ENCODE measurements around the gene HSPB1. TPM values are rescaled to one million over a fixed set of nuclear protein-coding genes. Genes with fewer than 3 reads are reported as not detected.
"Not testable (repeated sequence)": the region's sequence is repeated elsewhere in the genome, so short reads cannot be mapped to it uniquely, and the experiment has no call there.

The HSPB1 gene
- total RNA-seq, 2 donors from 2014 or later: 42.5 to 78.1 TPM

DNA sequence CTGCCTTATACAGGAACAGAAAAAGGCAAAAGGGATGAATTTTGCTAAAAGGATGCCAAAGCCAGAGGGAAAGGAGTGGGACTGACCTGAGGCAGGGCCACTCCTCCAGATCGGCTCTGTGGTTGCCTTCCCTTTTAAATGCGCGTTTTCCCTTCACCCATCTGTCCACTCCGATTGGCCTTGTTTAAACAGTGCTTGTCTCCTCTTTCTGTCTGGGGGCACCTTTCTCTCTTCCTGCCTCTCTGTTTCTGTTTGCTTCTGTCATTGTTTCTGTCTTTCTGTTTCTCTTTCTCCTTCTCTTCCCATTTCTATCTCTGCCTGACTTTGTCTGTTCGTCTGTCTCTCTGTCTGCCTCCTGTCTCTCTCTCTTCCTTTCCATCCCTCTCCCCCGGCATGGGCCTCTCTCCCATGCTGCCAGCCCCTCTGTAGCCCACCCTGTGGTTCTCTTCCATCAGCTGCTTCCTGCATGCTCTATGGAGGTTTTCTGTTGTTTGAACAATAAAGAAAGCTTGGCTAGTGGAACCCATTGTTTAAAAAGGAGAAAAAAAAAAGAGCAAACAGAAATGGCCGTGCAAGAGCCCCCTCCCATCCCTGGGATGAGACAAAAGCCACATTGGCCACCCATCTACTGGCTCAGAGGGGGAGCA is 29.5 kb upstream of the HSPB1 start:
- Mint-ChIP-seq H3K36me3 (no peaks in the 10 kb centered on the region), H3K27ac (peak overlapping the region; percentile 21 to 41), H3K9me3 (no peaks in the 10 kb centered on the region)
- ATAC-seq (peak; percentile 4 to 54), DNase-seq (ENCODE audit: low spot score in 2 of 2) (no peak)

DNA sequence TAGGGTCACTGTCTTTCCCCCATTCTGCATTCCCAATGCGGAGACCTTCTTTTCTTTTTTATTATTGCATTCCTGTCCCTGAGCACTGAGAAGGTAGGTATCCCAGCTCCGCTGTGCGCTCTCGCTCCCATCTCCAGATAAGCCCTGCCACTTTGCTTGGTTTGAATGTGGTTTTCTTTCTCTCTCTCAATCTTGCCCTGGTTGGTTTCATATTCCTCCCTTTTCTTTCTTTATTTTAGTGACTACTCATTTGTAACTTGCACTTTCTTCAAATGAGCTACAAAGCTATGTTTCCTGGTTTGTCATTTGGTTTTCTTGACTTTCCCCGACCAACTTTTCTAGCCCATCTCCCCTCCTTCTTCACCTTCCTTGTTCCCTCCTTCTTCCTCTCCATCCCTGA is 29.0 kb upstream of the HSPB1 start:
- DNase-seq (ENCODE audit: low spot score in 2 of 2) (no peak), ATAC-seq (peak in 1 of 2 donors; percentile 74)
- Mint-ChIP-seq H3K36me3 (no peaks in the 10 kb centered on the region), H3K9me3 (no peaks in the 10 kb centered on the region), H3K27ac (peak overlapping the region in 1 of 2 donors; percentile 21)

DNA sequence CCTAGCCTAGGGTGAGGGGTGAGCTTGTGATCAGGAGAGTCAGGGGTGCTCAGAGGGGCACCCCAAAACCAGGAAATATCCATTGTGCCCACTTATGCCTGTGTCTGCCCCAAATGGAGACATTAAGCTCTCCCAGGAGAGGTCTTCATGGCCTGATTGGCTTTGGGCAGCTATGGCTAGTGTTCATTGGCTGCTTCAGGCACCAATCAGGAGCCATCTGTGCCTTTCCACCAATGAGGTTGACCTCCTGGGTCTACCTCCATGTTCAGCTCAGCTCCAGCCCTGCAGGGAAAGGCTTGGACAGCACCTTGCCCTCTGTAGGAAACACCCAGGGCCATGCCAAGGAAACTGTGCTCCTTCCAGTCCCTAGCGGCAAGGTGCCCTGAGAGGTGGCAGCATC is 23.9 kb upstream of the HSPB1 start:
- Mint-ChIP-seq H3K27ac (no peak overlapping the region), H3K36me3 (peaks cover 0 to 5% of the 10 kb centered on the region in 2 donors), H3K9me3 (no peaks in the 10 kb centered on the region)
- ATAC-seq: peak in 1 of 2 donors; percentile 36
- no peak for DNase-seq (ENCODE audit: low spot score in 2 of 2)

DNA sequence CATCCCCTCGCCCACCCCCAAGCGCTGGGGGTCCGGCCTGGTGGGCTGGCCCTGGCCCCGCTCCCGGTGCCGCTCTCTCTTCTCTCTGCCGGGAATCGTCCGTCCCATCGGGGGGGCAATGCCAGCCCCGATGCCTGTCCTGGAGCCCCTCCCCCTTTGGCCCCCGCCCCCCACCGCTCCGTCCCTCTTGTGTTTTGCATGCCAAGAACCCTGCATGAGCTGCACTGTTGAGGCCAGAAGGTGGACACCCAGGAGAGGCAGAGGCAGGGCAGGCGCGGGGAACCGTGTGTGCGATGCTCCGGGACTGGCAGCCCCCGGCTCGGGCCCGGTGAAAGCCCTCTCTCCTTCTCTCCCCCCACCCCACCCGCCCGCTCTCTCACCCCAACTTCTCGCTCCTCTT is 22.1 kb upstream of the HSPB1 start:
- no peak for ATAC-seq
- H3K9me3 Mint-ChIP-seq: no peaks in the 10 kb centered on the region
- peaks cover 0 to 5% of the 10 kb centered on the region in 2 donors for H3K36me3 Mint-ChIP-seq
- DNase-seq (ENCODE audit: low spot score in 2 of 2): no peak
- H3K27ac Mint-ChIP-seq: no peak overlapping the region

DNA sequence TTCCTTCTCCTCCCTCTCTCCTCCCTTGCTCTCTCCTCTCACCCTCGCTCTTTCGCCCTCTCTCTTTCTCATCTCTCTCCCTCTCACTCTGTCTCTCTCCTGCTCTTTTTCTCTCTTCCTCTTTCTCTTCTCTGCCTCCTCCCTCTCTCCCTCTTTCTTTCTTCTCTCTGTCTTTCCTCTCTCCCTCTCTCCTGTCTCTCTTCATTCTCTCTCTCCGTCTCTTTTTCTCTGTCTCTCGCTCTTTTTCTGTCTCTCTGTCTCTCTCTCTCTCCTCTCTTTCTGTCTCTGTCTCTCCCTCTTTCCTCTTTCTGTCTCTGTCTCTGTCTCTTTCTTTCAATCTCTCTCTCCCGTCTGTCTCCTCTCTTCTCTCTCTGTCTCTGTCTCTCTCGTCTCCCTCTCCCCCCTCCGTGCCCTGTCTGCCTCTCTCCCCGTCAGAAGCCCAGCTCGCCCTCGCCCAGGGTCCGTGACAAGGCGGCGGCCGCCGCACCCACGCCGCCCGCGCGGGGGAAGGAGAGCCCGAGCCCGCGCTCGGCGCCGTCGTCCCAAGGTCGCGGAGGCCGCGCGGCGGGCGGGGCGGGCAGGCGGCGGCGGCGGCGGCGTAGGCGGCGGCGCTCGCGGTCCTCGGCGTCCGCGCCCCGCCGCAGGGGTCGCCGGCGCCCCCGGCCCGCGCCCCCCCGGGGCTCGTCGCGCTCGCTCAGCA is 21.3 kb upstream of the HSPB1 start:
- no peak for DNase-seq (ENCODE audit: low spot score in 2 of 2)
- Mint-ChIP-seq H3K36me3 (peaks cover 0 to 5% of the 10 kb centered on the region in 2 donors), H3K9me3 (no peaks in the 10 kb centered on the region), H3K27ac (no peak overlapping the region)
- ATAC-seq: peak; percentile 33 to 35

DNA sequence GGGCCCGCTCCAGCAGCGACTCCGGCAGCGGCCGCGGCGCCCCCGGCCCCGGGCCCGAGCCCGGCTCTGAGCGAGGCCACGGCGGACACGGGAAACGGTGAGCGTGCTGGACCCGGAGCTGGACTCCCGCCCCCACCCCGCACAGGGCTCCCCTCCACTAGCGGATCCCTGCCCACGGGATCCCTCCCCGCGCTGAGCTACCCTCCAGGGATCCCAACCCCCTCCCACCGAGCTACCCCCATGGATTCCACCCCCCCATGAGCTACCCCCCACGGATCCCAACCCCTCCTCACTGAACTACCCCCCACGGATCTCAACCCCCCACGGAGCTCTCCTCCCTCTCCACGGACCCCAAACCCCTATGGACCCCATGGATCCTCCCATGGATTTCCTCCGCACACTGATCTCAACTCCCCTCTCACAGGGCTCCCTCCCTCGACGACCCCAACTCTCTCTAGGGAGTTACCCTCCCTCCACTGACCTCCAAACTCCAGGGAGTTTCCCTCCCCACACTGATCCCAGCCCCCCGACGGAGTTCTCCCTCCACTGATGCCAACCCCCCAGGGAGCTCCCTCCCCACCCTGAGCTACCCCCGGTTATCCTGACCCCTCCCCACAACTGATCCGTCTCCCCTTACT is 20.6 kb upstream of the HSPB1 start:
- H3K36me3 Mint-ChIP-seq: peaks cover 0 to 5% of the 10 kb centered on the region in 2 donors
- peak in 1 of 2 donors; percentile 28 for ATAC-seq

DNA sequence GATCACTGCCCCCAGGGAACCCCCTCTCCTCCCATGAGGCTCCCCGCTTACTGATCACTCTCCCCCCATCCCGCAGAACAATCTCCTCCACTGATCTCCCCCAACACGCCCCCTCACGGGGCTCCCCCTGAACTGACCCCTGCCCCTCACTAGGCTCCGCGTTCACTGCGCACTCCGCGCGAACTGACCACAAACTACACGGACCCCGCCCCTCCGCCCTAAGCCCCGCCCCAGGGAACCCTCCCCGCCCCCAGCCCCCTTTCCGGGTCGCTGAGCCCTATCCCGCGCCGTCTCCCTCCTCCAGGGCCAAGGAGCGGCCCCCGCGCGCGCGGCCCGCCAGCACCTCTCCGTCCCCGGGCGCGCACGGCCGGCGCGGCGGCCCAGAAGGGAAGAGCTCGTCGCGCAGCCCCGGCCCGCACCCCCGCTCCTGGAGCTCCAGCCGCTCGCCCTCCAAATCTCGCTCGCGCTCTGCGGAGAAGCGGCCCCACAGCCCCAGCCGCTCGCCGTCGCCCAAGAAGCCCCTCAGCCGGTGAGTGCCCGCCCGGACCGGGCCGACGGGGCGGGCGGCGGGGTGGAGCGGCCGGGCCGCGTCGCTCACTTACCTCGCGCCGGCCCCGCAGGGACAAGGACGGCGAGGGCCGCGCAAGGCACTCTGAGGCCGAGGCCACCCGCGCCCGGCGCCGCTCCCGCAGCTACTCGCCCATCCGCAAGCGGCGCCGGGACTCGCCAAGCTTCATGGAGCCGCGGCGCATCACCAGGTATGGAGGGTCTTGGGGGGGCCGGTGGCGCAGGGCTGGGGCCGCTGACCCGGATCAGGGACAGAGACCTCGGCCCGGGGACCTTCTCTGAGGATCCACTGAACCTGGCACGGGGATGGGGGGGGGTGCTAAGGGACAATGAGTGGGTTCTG is 19.9 kb upstream of the HSPB1 start:
- H3K27ac Mint-ChIP-seq: no peak overlapping the region
- H3K9me3 Mint-ChIP-seq: no peaks in the 10 kb centered on the region
- no peak for DNase-seq (ENCODE audit: low spot score in 2 of 2)
- ATAC-seq: peak; percentile 15 to 66
- peaks cover 0 to 5% of the 10 kb centered on the region in 2 donors for H3K36me3 Mint-ChIP-seq

More for the DNA sequence above, 20.6 kb upstream of the HSPB1 start:
- DNase-seq (ENCODE audit: low spot score in 2 of 2): no peak
- Mint-ChIP-seq H3K27ac (no peak overlapping the region), H3K9me3 (no peaks in the 10 kb centered on the region)

DNA sequence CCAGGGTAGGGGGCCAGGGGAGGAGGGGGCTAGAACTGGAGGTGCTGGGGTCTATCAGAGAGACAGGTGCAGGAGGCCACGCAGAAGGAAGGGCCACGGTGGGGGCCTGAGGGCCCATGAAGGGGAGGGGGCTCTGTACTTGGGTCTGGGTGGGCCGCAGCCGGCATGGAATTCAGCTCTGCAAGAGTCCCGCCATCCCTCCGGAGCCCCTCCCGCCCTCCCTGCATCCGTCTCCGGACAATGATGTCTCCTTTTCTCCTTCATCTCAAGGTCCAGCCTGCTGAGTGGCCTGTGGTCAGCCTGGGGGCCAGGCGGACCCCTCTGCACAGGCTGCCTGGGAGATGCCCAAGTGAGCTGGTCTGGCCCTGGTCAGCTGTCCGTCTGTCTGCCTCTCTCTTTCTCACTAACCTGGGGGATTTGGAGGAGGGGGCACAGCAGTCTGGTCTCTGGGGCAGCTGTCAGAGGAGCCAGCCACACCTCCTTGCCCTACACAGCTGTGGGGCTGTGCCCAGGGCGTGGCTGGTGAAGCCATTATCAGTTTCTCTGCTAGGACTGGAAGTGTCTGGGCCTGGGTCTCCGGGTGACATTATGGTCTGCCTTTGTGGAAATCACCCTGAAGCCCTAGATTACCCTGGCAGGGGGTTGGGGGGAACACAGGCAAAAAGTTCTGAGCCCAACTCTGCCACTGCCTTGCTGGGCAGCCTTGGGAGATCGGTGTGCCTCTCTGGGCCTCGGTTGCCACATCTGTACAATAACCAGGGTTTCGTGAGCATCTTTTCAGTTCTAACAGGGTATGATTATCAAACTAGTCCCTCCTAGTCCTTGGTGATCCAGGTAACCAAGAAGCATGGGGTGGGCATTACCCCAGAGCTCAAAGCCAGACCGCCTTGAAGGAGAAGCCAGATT is 19.0 kb upstream of the HSPB1 start:
- no peak for DNase-seq (ENCODE audit: low spot score in 2 of 2)
- ATAC-seq: no peak
- Mint-ChIP-seq H3K9me3 (no peaks in the 10 kb centered on the region), H3K27ac (no peak overlapping the region), H3K36me3 (peaks cover 0 to 5% of the 10 kb centered on the region in 2 donors)

DNA sequence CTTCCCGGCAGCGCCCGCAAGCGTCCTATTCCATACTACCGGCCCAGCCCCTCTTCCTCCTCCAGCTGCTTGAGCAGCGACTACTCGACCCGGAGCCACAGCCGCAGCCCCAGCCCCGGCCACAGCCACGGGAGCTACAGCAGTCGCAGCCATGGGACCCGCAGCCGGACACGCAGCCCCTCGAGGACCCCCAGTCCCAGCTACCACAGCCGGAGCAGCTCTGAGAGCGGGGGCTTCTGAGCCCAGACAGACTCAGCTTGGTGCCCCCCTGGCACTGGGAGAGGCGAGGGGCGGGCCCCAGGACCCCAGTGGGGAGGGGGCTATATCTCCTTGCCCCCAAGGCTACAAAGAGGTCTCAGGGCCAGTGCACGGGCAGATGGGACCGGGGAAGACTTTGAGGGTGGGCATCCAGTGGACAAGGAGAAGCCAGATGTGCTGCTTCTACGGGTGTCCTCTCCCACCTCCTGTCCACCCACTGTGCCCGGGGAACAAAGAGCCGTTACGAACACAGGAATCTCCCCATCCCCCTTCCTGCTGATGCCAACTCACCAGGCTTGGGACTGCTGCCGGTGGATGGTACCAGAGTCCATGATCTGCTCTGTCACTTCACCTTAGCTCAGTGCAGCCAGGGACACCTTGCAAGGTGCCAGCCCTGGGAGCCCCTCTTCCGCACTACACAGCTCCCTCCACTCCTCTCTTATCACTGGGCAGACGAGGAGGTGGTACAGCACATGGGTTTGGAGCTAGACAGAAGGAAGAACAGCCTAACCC is 16.7 kb upstream of the HSPB1 start:
- H3K36me3 Mint-ChIP-seq: peaks cover 0 to 5% of the 10 kb centered on the region in 2 donors
- DNase-seq (ENCODE audit: low spot score in 2 of 2) (no peak), ATAC-seq (no peak)
- no peak overlapping the region for H3K27ac Mint-ChIP-seq
- H3K9me3 Mint-ChIP-seq: no peaks in the 10 kb centered on the region

DNA sequence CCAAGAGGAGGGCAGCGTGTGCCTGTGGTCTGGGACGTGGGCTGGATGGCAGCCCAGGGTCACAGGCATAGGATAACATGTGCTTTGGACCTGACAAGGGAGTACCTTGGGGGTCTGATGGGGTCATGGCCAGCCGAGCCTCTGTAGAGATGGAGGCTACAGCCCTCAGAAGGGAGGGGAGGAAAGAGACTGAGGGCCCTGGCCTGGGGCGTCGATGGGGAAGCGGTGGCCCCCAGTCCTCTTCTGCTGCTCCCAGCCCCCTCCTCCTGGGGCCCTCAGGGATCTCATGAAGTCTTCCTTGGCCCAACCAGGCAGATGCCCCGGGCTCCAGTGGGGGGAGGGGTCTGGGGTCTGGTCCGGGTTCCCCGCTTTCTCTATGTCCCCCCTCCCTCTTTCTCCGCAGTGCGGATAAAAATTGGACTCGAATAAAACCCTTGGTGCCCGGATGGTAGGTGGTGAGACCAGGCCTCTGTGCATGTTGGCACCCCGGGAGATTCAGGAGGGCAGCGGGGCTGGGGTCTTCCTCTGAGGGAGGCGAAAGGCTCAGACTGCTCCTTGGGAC is 15.6 kb upstream of the HSPB1 start:
- H3K9me3 Mint-ChIP-seq: no peaks in the 10 kb centered on the region
- DNase-seq (ENCODE audit: low spot score in 2 of 2): no peak
- H3K27ac Mint-ChIP-seq: no peak overlapping the region
- no peak for ATAC-seq
- H3K36me3 Mint-ChIP-seq: no peaks in the 10 kb centered on the region

DNA sequence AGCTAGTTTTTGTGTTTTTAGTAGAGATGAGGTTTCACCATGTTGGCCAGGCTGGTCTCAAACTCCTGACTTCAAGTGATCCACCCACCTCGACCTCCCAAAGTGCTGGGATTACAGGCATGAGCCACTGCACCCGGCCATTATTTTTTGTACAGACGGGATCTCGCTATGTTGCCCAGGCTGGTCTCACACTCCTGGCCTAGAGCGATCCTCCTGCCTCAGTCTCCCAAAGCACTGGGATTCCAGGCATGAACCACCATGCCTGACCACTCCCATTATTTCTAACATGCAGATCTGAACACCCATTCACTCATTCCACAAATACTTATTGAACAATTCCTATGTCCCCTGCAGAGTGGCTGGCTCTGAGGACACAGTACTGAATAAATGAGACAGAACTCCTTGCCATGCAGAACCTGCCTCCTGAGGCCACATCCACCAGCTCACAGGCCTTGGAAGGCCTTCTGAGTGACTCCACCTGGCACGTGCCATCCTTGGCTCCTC is 11.6 kb upstream of the HSPB1 start:
- peak overlapping the region; percentile 33 to 85 for H3K27ac Mint-ChIP-seq
- not testable (repeated sequence) for H3K9me3 Mint-ChIP-seq; H3K36me3 Mint-ChIP-seq; DNase-seq (ENCODE audit: low spot score in 2 of 2)
- ATAC-seq: peak in 1 of 2 donors; percentile 14

DNA sequence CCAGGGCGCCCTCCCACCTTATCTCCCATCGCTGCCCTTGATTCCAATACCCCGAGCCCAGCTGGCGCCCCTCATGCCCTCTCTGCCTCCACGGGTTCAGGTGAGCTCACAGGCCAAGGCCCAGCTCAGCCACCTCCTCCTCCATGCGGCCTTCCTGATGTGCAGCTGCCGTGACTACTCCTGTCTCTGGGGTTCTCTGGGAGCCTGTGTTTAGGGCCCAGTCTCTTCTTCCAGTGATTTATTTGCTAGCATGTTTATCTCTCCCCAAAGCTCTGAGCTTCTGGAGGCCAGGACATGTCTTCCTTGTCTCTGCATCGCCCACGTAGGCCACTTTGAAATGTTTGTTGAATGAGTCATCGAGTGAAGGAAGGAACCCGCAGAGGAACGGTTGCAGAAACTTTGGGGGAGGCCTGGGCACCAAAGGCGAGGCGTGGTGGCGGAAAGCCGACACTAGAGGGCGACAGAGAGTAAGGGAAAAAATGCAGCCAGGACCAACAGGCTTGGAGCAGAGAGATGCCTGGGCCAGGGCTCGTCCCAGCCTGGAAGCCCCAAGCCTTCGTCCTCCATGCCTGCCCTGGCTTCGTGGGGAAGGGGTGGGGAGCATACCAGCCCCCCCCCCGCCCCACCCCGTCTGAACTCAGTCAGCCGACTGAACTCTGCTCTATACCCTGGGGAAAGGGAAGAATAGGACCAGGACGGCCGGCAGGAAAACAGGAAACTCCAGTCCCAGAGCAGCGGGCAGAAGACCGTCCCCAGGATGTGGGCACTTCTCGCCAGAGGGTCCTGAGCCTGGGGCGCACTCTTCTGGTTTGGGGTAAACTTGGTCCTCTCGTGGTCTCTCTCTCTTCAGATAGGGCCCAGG is 10.9 kb upstream of the HSPB1 start:
- ATAC-seq (peak; percentile 90 to 95), DNase-seq (ENCODE audit: low spot score in 2 of 2) (peak; percentile 94 to 97)
- H3K9me3 Mint-ChIP-seq: no peaks in the 10 kb centered on the region
- peak overlapping the region; percentile 33 to 85 for H3K27ac Mint-ChIP-seq
- no peaks in the 10 kb centered on the region for H3K36me3 Mint-ChIP-seq

DNA sequence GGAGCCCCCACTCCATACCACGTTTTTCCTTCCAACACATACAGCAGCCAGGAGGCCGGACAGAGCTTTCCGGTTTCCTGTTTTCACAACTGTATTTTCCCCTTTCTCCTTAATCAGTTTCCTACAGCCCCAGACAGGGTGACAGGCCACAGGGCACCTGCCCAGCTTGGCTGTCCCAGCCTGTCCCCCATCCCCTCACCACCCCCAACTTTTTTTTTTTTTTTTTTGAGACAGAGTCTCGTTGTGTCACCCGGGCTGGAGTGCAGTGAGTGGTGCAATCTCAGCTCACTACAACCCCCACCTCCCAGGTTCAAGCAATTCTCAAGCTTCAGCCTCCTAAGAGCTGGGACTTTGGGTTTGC is 10.3 kb upstream of the HSPB1 start:
- peak overlapping the region in 1 of 2 donors; percentile 85 for H3K27ac Mint-ChIP-seq
- DNase-seq (ENCODE audit: low spot score in 2 of 2): no peak
- no peak for ATAC-seq
- H3K36me3 Mint-ChIP-seq: no peaks in the 10 kb centered on the region
- no peaks in the 10 kb centered on the region for H3K9me3 Mint-ChIP-seq

DNA sequence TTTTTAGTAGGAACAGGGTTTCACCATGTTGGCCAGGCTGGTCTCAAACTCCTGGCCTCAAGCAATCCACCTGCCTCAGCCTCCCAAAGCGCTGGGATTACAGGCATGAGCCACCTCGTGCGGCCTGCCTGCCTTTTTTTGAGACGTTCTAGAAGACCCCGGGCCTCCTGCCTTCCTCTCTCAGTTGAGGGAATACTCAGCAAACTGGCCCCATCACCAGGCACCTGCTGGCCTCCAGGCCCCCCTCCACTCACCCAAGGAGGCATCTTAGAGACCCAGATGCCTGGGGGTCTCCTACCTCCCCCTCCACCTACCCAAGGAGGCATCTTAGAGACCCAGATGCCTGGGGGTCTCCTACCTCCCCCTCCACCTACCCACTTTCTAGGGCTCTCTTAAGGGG is 9.6 kb upstream of the HSPB1 start:
- H3K9me3 Mint-ChIP-seq; DNase-seq (ENCODE audit: low spot score in 2 of 2); H3K36me3 Mint-ChIP-seq; ATAC-seq: not testable (repeated sequence)
- H3K27ac Mint-ChIP-seq: peak overlapping the region in 1 of 2 donors; percentile 33

All from activated naive CD4-positive, alpha-beta T cell treated with anti-CD3 and anti-CD28 coated beads, Interleukin-2, amount 50 U/mL, for 72 hours (primary cell).